Head of caudate nucleus (tissue), 42 donors: Measurements from ENCODE around the gene ABHD12.

Experiments
- DNase-seq, 42 donors: peaks; one replicate each; pipeline versions ENCODE4 v3.0.0 to v3.0.0-alpha.2; 2020 to 2021; ENCODE audit warnings: mixed read lengths in 7 of 42
- intact Hi-C: fragments of 100-400 bp; cut with DNase I; formaldehyde crosslinking; loops from one replicate; pipeline ENCODE4 v1.15.0; 2022

The ABHD12 gene

DNA sequence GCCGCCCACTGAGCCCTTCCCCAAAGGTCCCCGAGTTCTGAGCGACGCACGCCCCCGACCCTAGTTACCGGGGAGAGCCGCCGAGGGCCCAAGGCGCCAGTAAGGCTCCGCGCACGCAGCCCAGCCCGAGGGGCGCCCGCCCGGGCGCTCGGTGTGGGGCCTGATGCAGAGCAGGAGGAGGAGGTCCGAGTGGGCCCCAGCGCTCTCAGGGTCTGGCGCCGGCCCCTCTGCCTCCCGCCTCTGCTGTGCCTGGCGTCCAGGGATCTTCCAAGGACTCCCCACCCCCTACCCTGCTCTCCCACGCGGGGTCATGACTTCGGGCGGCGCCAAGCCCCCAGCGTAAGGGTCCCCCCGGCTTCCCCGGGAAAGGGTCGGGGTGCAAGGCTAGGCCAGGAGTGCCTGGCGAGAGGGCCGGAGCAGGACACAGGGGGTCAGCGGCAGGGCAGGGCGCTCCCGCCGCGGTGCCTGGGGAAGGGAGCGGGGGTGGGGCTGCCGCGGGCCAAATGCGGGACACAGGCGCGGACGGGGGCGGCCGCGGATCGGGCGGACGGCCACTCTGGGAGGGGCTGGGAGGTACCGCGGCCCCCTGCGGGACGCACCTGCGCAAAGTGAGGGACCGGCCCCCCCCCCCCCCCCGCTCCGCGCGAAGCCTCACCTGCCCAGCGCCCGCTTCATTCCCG is 637 bp downstream of the ABHD12 start:
- intact Hi-C loops = loop anchor here (5.0 kb wide), 2 partner anchors 143 to 398 kb away; partner anchors contain the start of genes APMAP and PYGB

DNA sequence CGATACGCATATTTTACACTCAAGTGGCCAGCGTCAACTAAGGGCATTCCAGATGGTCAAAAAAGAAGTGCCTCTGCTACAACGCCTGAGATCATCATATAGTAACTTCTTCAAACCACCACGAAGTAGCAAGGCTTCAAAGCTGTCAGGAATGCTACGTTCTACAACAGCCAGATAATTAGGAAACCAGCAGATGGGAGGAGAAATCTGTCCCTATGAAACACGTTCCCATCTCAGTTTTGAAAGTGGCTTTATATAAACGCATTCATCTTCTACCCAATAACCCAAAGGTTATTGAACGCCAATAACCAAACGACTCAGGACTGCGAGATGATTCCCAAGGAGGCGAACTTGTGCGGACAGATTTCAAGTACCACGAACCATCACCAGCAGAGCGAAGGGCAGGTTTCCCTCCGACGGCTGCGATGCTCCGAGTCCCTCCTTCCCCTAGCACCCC is 1.2 kb downstream of the ABHD12 start:
- intact Hi-C loops = no loop called here
- DNase-seq = peak in 2 of 42 donors; percentile 34 to 38

More for the DNA sequence above, 637 bp downstream of the ABHD12 start:
- DNase-seq = peak in 36 of 42 donors; percentile 20 to 67 (median 46)

GRCh38 chr20:25382704-25383370 is 7.8 kb downstream of the ABHD12 start:
- no peak for DNase-seq
- intact Hi-C loops = no loop called here

GRCh38 chr20:25380945-25381614 is 9.6 kb downstream of the ABHD12 start:
- intact Hi-C loops = no loop called here
- no peak for DNase-seq

- peak in 3 of 42 donors; percentile 13 to 44 (median 28) for DNase-seq
- intact Hi-C loops = no loop called here
These were observed 11.5 kb downstream of the ABHD12 start for GRCh38 chr20:25378884-25379733.

- intact Hi-C loops = no loop called here
- DNase-seq = no peak
These were observed 12.3 kb downstream of the ABHD12 start for GRCh38 chr20:25378189-25378883.

- intact Hi-C loops = no loop called here
- no peak for DNase-seq
These were observed 13.7 kb downstream of the ABHD12 start for GRCh38 chr20:25376886-25377285.

DNA sequence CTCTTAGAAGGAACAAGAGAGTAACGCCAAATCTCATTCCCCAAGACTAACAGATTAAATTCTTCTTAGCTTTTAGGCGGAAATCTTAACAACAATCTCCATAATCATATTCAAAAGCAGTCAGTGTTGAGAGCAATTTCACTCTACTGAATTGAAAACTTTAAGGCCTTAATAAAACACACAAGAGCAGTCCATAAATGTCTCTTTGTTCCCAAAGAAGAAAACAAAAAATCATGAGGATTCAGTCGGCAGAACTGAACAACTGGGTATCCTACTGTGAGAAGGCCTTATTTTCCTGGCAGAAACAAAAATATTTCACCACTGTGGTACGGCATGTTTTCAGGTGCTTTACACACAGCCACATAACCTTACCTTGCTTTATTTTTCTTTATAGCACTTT is 14.4 kb downstream of the ABHD12 start:
- DNase-seq = no peak
- intact Hi-C loops = no loop called here

- DNase-seq = no peak
- intact Hi-C loops = no loop called here
These were observed 15.8 kb downstream of the ABHD12 start for GRCh38 chr20:25374842-25375241.

DNA sequence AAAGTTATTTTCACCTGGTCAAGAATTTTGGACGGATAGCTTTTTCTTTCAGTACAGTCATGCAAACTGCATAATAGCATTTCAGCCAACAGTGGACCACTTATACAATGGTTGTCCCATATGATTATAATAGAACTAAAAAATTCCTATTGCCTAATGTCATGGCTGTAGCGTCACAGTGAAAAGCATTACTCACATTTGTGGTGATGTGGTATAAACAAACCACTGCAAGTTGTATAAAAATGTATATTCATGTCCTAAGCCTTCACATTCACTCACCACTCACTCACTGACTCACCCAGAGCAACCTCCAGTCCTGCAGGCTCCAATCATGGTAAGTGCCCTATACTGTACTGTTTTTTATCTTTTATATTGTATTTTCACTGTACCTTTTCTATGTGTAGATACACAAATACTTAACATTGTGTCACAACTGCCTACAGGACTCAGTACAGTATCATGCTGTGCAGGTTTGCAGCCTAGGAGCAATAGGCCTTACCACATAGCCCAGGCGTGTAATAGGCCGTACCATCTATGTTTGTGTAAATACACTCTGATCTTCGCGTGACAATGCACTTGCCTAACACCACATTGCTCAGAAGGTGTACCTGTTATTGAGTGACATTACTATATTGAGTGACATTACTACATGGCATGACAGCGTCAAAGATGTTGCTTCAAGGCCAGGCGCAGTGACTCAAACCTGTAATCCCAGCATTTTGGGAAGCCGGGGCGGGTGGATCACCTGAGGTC is 17.9 kb downstream of the ABHD12 start:
- intact Hi-C loops = no loop called here
- no peak for DNase-seq

GRCh38 chr20:25369971-25370370 is 20.7 kb downstream of the ABHD12 start:
- no peak for DNase-seq
- intact Hi-C loops = no loop called here

DNA sequence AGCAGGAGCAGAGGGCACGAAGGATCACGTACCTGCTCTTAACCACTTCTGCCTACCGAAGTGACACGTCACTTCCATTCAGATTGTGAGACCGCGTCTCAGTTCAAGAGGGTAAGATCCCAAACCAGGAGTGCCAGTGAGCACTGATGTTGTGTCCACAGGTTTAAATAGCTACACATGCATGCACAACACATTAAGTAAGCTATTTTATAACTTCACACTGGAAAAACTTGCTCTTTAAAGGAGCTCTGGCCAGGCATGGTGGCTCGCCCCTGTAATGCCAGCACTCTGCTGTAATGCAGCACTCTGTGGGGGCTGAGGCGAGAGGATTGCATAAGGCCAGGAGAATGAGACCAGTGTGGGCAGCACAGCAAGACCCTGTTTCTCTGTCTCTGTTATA is 21.1 kb downstream of the ABHD12 start:
- intact Hi-C loops = no loop called here
- DNase-seq = no peak

- no peak for DNase-seq
- intact Hi-C loops = no loop called here
These were observed 21.7 kb downstream of the ABHD12 start for GRCh38 chr20:25368976-25369375.

GRCh38 chr20:25368526-25368925 is 22.1 kb downstream of the ABHD12 start:
- intact Hi-C loops = no loop called here
- no peak for DNase-seq

DNA sequence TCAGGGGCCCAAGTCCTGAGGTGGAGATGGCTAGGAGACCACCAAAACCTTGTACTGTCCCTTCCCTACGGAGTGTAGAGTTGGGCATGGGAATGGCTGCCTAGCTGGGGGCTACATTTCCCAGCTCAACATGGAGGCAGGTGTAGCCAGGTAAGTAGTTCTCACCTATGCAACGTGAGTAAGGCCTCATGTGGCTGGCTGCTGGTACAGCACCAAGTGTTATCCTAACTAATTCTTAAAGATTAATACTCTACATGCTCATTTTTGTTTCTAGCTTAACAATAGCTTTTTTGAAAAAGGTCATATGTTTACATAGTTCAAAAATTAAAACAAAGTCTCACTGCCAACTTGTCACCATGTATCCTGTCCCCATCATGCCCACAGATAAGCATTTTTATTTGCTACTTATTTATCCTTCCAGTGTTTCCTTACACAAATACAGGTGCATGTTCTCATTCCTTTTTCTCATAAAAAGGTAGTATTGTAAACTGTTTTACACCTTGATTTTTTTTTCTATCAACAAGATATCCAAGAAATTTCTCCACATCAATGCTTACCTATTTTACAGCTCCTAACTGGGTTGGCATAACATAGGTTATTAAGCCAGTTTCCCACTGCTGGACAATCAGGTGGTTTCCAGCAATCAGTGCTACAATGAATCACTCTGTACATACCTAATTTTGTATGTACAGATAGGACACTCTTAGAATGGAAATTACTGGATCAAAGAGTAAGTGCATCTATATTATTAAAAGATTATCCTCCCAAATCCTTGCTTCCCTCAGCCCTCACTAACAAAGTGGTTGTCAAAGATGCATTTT is 25.5 kb downstream of the ABHD12 start:
- no peak for DNase-seq
- intact Hi-C loops = no loop called here

- DNase-seq = no peak
- intact Hi-C loops = no loop called here
These were observed 26.4 kb downstream of the ABHD12 start for GRCh38 chr20:25364180-25364788.

DNA sequence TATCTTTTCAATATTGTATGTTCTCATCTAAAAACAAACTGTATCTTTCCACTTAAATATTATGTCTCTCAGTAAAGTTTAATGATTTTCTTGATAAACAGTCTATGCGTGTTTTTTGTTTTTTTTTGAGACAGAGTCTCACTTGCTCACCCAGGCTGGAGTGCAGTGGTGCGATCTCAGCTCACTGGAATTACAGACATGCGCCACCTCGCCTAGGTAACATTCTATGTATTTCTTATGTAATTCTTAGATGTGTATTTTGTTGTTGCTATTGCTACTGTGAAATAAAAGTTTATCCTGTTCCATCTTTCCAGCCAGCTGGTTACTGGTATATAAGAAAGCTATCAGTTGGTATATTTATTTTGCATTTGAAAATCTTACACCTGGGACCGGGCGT is 29.4 kb downstream of the ABHD12 start:
- intact Hi-C loops = no loop called here

More for the DNA sequence above, 29.4 kb downstream of the ABHD12 start:
- DNase-seq = no peak
